ENCODE data around the gene NACAD. TPM values are rescaled to one million over a fixed set of nuclear protein-coding genes. Genes with fewer than 3 reads are reported as not detected.

Gene NACAD
- total and polyA plus RNA-seq, 8 donors = 2.0 to 10.9 (median 9.3) TPM

DNA sequence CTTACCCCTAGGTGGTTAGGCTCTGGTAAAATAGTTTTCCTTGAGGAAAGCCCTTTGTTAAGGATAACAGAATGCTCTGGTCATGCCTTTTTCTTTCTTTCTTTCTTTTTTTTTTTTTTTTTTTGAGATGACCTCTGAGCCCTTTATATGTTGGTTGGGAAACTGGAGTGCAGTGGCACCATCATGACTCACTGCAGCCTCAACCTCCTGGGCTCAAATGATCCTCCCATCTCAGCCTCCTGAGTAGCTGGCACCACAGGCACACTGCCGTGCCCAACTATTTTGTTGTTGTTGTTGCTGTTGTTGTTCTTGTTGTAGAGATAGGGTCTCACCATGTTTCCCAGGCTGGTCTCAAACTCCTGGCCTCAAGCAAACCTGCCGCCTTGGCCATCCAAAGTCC, 27.4 kb downstream of the NACAD start:
- H3K36me3 ChIP-seq = peaks cover 0 to 37% of the 10 kb centered on the region in 2 donors
- no peaks in the 10 kb centered on the region for H3K27me3 ChIP-seq
- intact Hi-C loops (cut with DNase I) = no loop called here
- no peak overlapping the region for H3K27ac ChIP-seq
- H3K4me3 ChIP-seq = no peak overlapping the region
- DNase-seq (no peak), ATAC-seq (no peak)
- peaks cover 0 to 25% of the 10 kb centered on the region in 2 donors for H3K4me1 ChIP-seq
- TF ChIP-seq, protein P1, sequence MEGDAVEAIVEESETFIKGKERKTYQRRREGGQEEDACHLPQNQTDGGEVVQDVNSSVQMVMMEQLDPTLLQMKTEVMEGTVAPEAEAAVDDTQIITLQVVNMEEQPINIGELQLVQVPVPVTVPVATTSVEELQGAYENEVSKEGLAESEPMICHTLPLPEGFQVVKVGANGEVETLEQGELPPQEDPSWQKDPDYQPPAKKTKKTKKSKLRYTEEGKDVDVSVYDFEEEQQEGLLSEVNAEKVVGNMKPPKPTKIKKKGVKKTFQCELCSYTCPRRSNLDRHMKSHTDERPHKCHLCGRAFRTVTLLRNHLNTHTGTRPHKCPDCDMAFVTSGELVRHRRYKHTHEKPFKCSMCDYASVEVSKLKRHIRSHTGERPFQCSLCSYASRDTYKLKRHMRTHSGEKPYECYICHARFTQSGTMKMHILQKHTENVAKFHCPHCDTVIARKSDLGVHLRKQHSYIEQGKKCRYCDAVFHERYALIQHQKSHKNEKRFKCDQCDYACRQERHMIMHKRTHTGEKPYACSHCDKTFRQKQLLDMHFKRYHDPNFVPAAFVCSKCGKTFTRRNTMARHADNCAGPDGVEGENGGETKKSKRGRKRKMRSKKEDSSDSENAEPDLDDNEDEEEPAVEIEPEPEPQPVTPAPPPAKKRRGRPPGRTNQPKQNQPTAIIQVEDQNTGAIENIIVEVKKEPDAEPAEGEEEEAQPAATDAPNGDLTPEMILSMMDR (IDR thresholded peaks at IDR 0.05) = no peak
- no peaks in the 10 kb centered on the region for H3K9me3 ChIP-seq

DNA sequence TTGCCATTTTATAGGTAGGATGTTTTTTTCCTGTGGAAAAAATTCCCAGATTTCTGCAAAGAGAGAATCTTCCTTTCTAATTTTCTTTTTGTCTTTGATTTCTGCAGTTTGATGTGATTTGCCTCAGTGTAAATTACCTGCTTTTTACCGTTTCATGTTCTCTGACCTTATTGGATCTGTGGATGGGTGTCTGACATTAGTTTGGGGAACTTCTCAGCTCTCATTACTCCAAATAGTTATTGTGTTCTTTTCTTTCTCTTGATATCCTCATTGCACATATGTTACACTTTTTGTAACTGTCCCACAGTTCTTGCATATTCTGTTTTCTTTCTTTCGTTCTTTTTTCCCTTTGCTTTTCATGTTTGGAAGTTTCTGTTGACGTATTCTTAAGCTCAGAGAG, 28.5 kb downstream of the NACAD start:
- ATAC-seq = no peak

DNA sequence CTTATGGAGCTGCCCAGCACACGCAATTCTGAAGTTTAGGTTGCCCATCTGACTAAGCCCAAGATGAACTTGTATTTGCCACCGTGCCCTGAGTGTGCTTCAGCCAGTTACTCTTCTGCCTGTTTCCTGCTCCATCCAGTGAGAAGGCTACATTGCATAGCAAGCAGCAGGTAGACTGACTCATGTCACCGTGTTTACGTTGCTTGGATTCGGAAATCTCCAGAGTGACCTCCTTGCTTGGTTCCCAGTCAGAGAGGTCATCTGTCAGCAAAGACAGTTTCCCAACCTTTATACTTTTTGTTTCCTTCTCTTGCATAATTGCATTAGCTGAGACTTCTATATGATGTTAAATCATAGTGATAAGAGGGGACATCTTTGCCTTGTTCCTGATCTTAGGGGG, 30.9 kb downstream of the NACAD start:
- peaks cover 0 to 16% of the 10 kb centered on the region in 2 donors for H3K4me1 ChIP-seq
- intact Hi-C loops (cut with DNase I) = no loop called here
- H3K4me3 ChIP-seq = no peak overlapping the region
- H3K36me3 ChIP-seq = peaks cover 0 to 17% of the 10 kb centered on the region in 2 donors
- DNase-seq (no peak), ATAC-seq (no peak)
- TF ChIP-seq, protein P1 (IDR thresholded peaks at IDR 0.05) = no peak
- H3K9me3 ChIP-seq = no peaks in the 10 kb centered on the region
- no peaks in the 10 kb centered on the region for H3K27me3 ChIP-seq
- no peak overlapping the region for H3K27ac ChIP-seq

More for the DNA sequence above, 28.5 kb downstream of the NACAD start:
- Histone ChIP-seq H3K4me1 (peaks cover 0 to 25% of the 10 kb centered on the region in 2 donors), H3K27ac (no peak overlapping the region), H3K27me3 (no peaks in the 10 kb centered on the region), H3K36me3 (peaks cover 0 to 26% of the 10 kb centered on the region in 2 donors), H3K4me3 (no peak overlapping the region), H3K9me3 (no peaks in the 10 kb centered on the region)
- TF ChIP-seq, protein P1 (IDR thresholded peaks at IDR 0.05) = no peak
- intact Hi-C loops (cut with DNase I) = no loop called here
- DNase-seq = no peak

DNA sequence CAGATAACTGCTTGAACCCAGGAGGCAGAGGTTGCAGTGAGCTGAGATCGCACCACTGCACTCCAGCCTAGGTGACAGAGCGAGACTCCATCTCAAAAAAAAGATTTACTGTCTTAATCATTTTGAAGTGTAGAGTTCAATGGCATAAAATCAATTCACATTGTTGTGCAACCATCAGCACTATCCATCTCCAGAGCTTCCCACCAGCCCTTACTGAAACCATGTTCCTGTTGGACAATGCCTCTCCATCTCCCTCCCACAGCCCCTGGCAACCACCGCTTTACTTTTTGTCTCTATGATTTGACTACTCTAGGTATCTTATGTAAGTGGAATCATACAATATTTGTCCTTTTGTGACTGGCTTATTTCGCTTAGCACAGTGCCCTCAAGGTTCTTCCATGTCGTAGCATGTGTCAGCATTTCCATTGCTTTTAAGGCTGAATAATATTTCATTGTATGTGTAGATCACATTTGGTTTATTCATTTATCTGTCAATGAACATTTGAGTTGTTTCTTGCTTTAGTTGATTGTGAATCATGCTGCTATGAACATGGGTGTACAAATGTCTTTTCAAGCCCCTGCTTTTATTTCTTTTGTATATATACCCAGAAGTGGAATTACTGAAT, 33.1 kb downstream of the NACAD start:
- intact Hi-C loops (cut with DNase I) = no loop called here
- TF ChIP-seq, protein P1 (IDR thresholded peaks at IDR 0.05) = no peak

DNA sequence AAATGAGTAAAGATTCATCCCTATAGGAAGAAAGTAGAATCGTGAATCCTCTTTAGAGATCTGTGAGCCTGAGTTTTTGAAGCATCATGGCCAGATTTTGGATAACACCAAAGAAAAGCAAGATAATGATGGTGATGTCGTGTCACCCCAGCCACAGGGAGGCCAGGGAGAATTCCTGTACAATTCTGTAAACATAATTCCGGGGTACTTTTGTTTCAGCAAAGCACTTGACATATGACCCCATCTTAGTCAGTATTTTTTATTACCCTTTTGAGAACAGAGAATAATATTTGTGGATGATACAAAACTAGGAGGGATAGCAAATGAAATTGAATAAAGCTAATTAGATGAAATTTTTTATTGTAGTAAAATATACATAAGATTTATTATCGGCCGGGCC, 33.8 kb downstream of the NACAD start:
- DNase-seq (no peak), ATAC-seq (no peak)
- intact Hi-C loops (cut with DNase I) = no loop called here
- Histone ChIP-seq H3K27ac (no peak overlapping the region), H3K36me3 (peaks cover 0 to 24% of the 10 kb centered on the region in 2 donors), H3K4me1 (peaks cover 0 to 8% of the 10 kb centered on the region in 2 donors), H3K27me3 (no peaks in the 10 kb centered on the region), H3K4me3 (no peak overlapping the region), H3K9me3 (no peaks in the 10 kb centered on the region)
- TF ChIP-seq, protein P1 (IDR thresholded peaks at IDR 0.05) = no peak

More for the DNA sequence above, 33.1 kb downstream of the NACAD start:
- Histone ChIP-seq H3K4me1 (peaks cover 0 to 9% of the 10 kb centered on the region in 2 donors), H3K9me3 (no peaks in the 10 kb centered on the region), H3K36me3 (peaks cover 0 to 18% of the 10 kb centered on the region in 2 donors), H3K4me3 (no peak overlapping the region), H3K27ac (no peak overlapping the region), H3K27me3 (no peaks in the 10 kb centered on the region)
- DNase-seq (no peak), ATAC-seq (no peak)

All from left lung (tissue), 10 donors.